GM12873 (cell line): Measurements from ENCODE around the gene DNAH14.

ENCODE experiments used
- CTCF ChIP-seq: IDR thresholded peaks from 2 replicates; pipeline ENCODE4 v1.5.1; 2012; ENCODE audit warnings: low read depth, mild to moderate bottlenecking, moderate library complexity, low read length, control low read depth; ENCODE audit not compliant: insufficient read depth; ENCODE audit errors: missing control alignments

Gene DNAH14

GRCh38 chr1:225114354-225114990 lies 185.0 kb downstream of the DNAH14 start:
- no peak for TF ChIP-seq CTCF

- TF ChIP-seq CTCF = no peak
These were observed 189.8 kb downstream of the DNAH14 start for GRCh38 chr1:225119307-225119706.

GRCh38 chr1:225121095-225121494 lies 191.6 kb downstream of the DNAH14 start:
- no peak for TF ChIP-seq CTCF

- no peak for TF ChIP-seq CTCF
These were observed 202.4 kb downstream of the DNAH14 start for GRCh38 chr1:225131869-225132268.

- no peak for TF ChIP-seq CTCF
These were observed 208.5 kb downstream of the DNAH14 start for GRCh38 chr1:225137976-225138375.

GRCh38 chr1:225143001-225143400 lies 213.5 kb downstream of the DNAH14 start:
- no peak for TF ChIP-seq CTCF

- no peak for TF ChIP-seq CTCF
These were observed 217.0 kb downstream of the DNAH14 start for GRCh38 chr1:225146478-225146877.
